Esophagus muscularis mucosa (tissue), 4 donors: Measurements from ENCODE around the gene TTBK1. TPM values are rescaled to one million over a fixed set of nuclear protein-coding genes. Genes with fewer than 3 reads are reported as not detected.

Experiments
- DNase-seq: peaks from one replicate; pipeline ENCODE4 v3.0.0-alpha.2; 2017; ENCODE audit errors: extremely low spot score
- H3K27ac ChIP-seq, 4 donors: fragments of 200-600 bp; sonication (generic); replicated peaks in 1 of 4; 1 replicate in 3 of 4; 2 replicates in 1 of 4; pipeline ENCODE4 v1.5.1; 2016 to 2019; ENCODE audit warnings: mild to moderate bottlenecking in 1 of 4
- H3K27me3 ChIP-seq, 4 donors: fragments of 200-600 bp; sonication (generic); one replicate each; pipeline versions ENCODE4 v1.5.1 to v1.6.0; 2016 to 2019
- H3K36me3 ChIP-seq, 4 donors: fragments of 200-600 bp; sonication (generic); one replicate each; pipeline ENCODE4 v1.5.1; 2016 to 2019
- H3K4me1 ChIP-seq, 4 donors: fragments of 200-600 bp; sonication (generic); one replicate each; pipeline ENCODE4 v1.5.1; 2016 to 2019
- H3K4me3 ChIP-seq, 4 donors: fragments of 200-600 bp; sonication (generic); 1 replicate in 2 of 4; 2 replicates in 2 of 4; pipeline ENCODE4 v1.5.1; 2016 to 2019; ENCODE audit warnings: mild to moderate bottlenecking in 4 of 4, moderate library complexity in 1 of 4
- H3K9me3 ChIP-seq, 4 donors: fragments of 200-600 bp; sonication (generic); 1 replicate in 3 of 4; 2 replicates in 1 of 4; pipeline ENCODE4 v1.5.1; 2016 to 2019
- EP300 ChIP-seq: sonication (generic); formaldehyde crosslinking; IDR thresholded peaks from one replicate; pipeline ENCODE4 v1.6.1; 2017; ENCODE audit warnings: antibody characterized with exemption
- POLR2A ChIP-seq: fragments of 450-650 bp; IDR thresholded peaks from one replicate; pipeline ENCODE4 v1.6.1; 2017; ENCODE audit warnings: antibody characterized with exemption, moderate library complexity, mild to moderate bottlenecking, low read depth
- POLR2AphosphoS5 ChIP-seq, 2 donors: sonication (generic); formaldehyde crosslinking; IDR thresholded peaks; one replicate each; pipeline ENCODE4 v1.6.1; 2017; ENCODE audit warnings: antibody characterized with exemption in 2 of 2
- WGBS: methylation state at CpG from one replicate; pipeline ENCODE4 v1.1.5; 2018; 5-methylcytosine and 5-hydroxymethylcytosine counted together
- intact Hi-C: fragments of 100-400 bp; cut with DNase I; formaldehyde crosslinking; loops from one replicate; pipeline ENCODE4 v1.15.1; 2023
- total RNA-seq, 4 donors: library from RNA; depleted of rRNA; stranded (reverse); fragments of >200 nt; gene quantifications; one replicate each; pipeline versions ENCODE4 v1.1.0 to v1.2.1, GENCODE V29; 2016
- TF ChIP-seq, protein P1 (sequence below), 3 experiments: fragments of 200-600 bp in 2 of 3; fragments of 450-650 bp in 1 of 3; sonication (generic) in 2 of 3; IDR thresholded peaks; one replicate each; pipeline ENCODE4 v1.5.1; 2017 to 2019; ENCODE audit warnings: antibody characterized with exemption in 3 of 3, mild to moderate bottlenecking in 2 of 3, moderate library complexity in 1 of 3

TTBK1 gene
- total RNA-seq, 4 donors from 2014 or later, result under 0.01 to 0.29 (median 0.03) TPM

DNA sequence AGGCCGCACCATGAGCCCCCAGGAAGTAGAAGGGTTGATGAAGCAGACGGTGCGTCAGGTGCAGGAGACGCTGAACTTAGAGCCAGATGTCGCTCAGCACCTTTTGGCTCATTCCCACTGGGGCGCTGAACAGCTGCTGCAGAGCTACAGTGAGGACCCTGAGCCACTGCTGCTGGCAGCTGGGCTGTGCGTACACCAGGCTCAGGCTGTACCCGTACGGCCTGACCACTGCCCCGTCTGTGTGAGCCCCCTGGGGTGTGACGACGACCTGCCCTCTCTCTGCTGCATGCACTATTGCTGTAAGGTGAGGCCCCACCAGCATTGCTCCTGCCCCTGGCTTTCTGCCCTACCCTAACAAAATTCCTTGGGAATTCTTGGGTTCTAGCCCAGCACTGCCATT is 27.1 kb upstream of the TTBK1 start:
- no peaks in the 10 kb centered on the region for H3K27me3 ChIP-seq
- TF ChIP-seq POLR2AphosphoS5 (IDR thresholded peaks at IDR 0.05), result no peak
- no peak for TF ChIP-seq POLR2A
- no peak for TF ChIP-seq EP300
- TF ChIP-seq, protein P1, sequence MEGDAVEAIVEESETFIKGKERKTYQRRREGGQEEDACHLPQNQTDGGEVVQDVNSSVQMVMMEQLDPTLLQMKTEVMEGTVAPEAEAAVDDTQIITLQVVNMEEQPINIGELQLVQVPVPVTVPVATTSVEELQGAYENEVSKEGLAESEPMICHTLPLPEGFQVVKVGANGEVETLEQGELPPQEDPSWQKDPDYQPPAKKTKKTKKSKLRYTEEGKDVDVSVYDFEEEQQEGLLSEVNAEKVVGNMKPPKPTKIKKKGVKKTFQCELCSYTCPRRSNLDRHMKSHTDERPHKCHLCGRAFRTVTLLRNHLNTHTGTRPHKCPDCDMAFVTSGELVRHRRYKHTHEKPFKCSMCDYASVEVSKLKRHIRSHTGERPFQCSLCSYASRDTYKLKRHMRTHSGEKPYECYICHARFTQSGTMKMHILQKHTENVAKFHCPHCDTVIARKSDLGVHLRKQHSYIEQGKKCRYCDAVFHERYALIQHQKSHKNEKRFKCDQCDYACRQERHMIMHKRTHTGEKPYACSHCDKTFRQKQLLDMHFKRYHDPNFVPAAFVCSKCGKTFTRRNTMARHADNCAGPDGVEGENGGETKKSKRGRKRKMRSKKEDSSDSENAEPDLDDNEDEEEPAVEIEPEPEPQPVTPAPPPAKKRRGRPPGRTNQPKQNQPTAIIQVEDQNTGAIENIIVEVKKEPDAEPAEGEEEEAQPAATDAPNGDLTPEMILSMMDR (IDR thresholded peaks at IDR 0.05), result no peak
- no peak overlapping the region for H3K4me3 ChIP-seq
- intact Hi-C loops, result no loop called here
- H3K9me3 ChIP-seq, result no peaks in the 10 kb centered on the region
- WGBS, result 88% methylated on average over 9 of the region's 12 CpGs
- peaks cover 23 to 86% (median 66%) of the 10 kb centered on the region in 4 donors for H3K36me3 ChIP-seq
- no peaks in the 10 kb centered on the region for H3K4me1 ChIP-seq
- no peak overlapping the region for H3K27ac ChIP-seq
- DNase-seq, result no peak

DNA sequence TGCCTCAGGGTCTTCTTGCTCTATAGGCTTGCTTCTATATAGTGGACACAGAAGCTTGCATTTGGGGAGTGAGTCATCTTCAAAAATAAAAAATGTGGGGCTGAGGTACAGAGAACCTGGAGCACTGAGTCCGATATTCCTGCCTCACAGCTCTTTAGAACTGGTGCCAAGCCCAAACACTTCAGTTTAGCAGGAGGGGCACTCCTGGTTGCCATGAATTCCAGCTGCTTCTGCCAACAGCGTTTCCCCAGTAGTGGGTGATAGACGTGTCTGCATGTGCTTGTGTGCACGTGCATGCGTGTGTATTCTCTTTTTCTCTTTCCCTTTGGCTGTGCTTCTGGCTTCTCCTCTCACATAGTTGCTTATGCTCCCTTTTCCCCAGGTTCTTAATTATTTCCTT is 25.9 kb upstream of the TTBK1 start:
- WGBS, result 83% methylated on average over 5 of the region's 5 CpGs
- no peaks in the 10 kb centered on the region for H3K9me3 ChIP-seq
- no peak overlapping the region for H3K27ac ChIP-seq
- intact Hi-C loops, result no loop called here
- no peaks in the 10 kb centered on the region for H3K27me3 ChIP-seq
- H3K4me3 ChIP-seq, result no peak overlapping the region
- H3K36me3 ChIP-seq, result peaks cover 24 to 97% (median 72%) of the 10 kb centered on the region in 4 donors
- DNase-seq, result no peak
- TF ChIP-seq EP300, result no peak
- TF ChIP-seq, protein P1 (IDR thresholded peaks at IDR 0.05), result no peak
- no peaks in the 10 kb centered on the region for H3K4me1 ChIP-seq

DNA sequence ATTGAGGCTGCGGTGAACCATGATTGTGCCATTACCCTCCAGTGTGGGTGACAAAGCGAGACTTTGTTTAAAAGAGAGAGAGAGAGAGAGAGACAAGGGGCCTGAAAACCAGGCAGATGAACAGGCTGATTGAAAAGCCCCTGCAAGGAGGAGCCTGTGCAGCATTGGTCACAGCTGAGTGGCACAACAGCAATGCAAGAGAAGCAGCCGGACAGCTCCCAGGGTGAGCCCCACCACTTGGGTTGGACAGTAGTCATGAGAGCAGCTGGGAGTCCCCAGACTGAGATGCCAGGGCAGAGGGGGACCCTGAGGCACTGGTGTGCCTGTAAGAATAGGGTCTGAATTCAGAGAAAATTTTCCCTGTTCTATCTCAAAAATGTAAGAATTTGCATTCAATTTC is 24.2 kb upstream of the TTBK1 start:
- no peaks in the 10 kb centered on the region for H3K4me1 ChIP-seq
- no peaks in the 10 kb centered on the region for H3K27me3 ChIP-seq
- H3K27ac ChIP-seq, result no peak overlapping the region
- DNase-seq, result no peak
- 98% methylated on average over 3 of the region's 3 CpGs for WGBS
- no peak overlapping the region for H3K4me3 ChIP-seq
- TF ChIP-seq, protein P1 (IDR thresholded peaks at IDR 0.05), result no peak
- no peak for TF ChIP-seq EP300
- no peak for TF ChIP-seq POLR2AphosphoS5 (IDR thresholded peaks at IDR 0.05)
- no peak for TF ChIP-seq POLR2A
- peaks cover 29 to 99% (median 72%) of the 10 kb centered on the region in 4 donors for H3K36me3 ChIP-seq
- H3K9me3 ChIP-seq, result no peaks in the 10 kb centered on the region
- intact Hi-C loops, result no loop called here

DNA sequence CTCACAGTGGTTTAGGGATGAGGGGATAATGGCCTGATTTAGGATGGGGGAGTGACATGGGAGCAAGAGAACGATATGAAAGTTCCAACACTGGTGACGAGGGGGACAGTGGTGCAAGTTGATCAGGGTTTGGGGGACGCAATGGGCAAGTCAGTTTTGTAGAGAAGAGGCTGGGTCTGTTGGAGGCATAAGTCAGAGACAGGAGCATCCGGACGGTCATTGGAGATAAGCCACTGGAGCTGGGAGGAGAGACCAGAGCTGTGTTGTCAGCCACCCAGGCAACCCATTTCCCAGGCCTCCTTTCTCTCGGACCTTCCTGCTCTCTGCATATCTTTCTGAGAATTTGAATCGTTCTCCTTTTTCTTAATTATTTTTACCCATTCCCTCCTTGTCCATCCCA is 23.5 kb upstream of the TTBK1 start:
- H3K9me3 ChIP-seq, result no peaks in the 10 kb centered on the region
- no peak overlapping the region for H3K27ac ChIP-seq
- no peak for DNase-seq
- peaks cover 29 to 99% (median 74%) of the 10 kb centered on the region in 4 donors for H3K36me3 ChIP-seq
- TF ChIP-seq POLR2AphosphoS5 (IDR thresholded peaks at IDR 0.05), result no peak
- TF ChIP-seq, protein P1 (IDR thresholded peaks at IDR 0.05), result no peak
- TF ChIP-seq POLR2A, result no peak
- TF ChIP-seq EP300, result no peak
- WGBS, result 89% methylated on average over 7 of the region's 7 CpGs
- no peak overlapping the region for H3K4me3 ChIP-seq
- H3K27me3 ChIP-seq, result no peaks in the 10 kb centered on the region
- intact Hi-C loops, result no loop called here
- H3K4me1 ChIP-seq, result no peaks in the 10 kb centered on the region

DNA sequence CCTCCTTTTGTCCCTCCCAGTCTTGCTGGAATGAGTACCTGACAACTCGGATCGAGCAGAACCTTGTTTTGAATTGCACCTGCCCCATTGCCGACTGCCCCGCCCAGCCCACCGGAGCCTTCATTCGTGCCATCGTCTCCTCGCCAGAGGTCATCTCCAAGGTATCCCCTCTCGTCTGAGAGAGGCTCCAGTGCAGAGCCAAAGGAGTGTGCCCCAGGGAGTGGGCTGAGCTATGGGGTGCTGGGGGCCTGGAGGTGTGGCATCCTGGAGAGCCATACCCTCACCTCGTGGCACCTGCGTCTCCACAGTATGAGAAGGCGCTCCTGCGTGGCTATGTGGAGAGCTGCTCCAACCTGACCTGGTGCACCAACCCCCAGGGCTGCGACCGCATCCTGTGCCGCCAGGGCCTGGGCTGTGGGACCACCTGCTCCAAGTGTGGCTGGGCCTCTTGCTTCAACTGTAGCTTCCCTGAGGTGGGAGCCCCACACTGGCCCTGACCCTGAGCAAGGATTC is 22.8 kb upstream of the TTBK1 start:
- Histone ChIP-seq H3K4me3 (no peak overlapping the region), H3K9me3 (no peaks in the 10 kb centered on the region), H3K36me3 (peaks cover 22 to 96% (median 68%) of the 10 kb centered on the region in 4 donors), H3K4me1 (no peaks in the 10 kb centered on the region), H3K27me3 (no peaks in the 10 kb centered on the region), H3K27ac (no peak overlapping the region)
- intact Hi-C loops, result no loop called here
- 93% methylated on average over 16 of the region's 16 CpGs for WGBS
- no peak for TF ChIP-seq POLR2A
- no peak for TF ChIP-seq POLR2AphosphoS5 (IDR thresholded peaks at IDR 0.05)
- TF ChIP-seq EP300, result no peak
- TF ChIP-seq, protein P1 (IDR thresholded peaks at IDR 0.05), result no peak
- DNase-seq, result no peak
